ENCODE measurements around the gene PITHD1.

PITHD1 gene

GRCh38 chr1:23795676-23796465, 17.7 kb downstream of the PITHD1 start:
- Histone ChIP-seq H3K4me3 (ENCODE audit: low read length) (no peak overlapping the region), H3K4me2 (ENCODE audit: low read length) (no peak overlapping the region), H3K4me1 (ENCODE audit: control insufficient read depth, low read length) (peaks cover 23% of the 10 kb centered on the region), H3K79me2 (ENCODE audit: control insufficient read depth, low read length) (peaks cover 34% of the 10 kb centered on the region), H3K27ac (ENCODE audit: low read depth, low read length) (no peak overlapping the region), H3K9me3 (ENCODE audit: control insufficient read depth, insufficient read depth, low read length) (no peaks in the 10 kb centered on the region), H4K20me1 (ENCODE audit: control insufficient read depth, insufficient read depth, low read depth, low read length) (no peaks in the 10 kb centered on the region), H3K36me3 (ENCODE audit: control insufficient read depth, low read length) (peaks cover 36% of the 10 kb centered on the region), H3K9me2 (replicated peaks; ENCODE audit: control insufficient read depth, low read length) (no peaks in the 10 kb centered on the region), H3F3A (ENCODE audit: control insufficient read depth, insufficient read depth) (no peaks in the 10 kb centered on the region), H3K27me3 (ENCODE audit: control insufficient read depth, low read length) (no peaks in the 10 kb centered on the region)
- no peak for TF ChIP-seq EZH2phosphoT487 (IDR thresholded peaks at IDR 0.05; ENCODE audit: borderline replicate concordance, low read length)
- TF ChIP-seq CTCF (IDR thresholded peaks at IDR 0.05; ENCODE audit: low read depth, low read length, poor library complexity, severe bottlenecking) = no peak

GRCh38 chr1:23796466-23797271, 18.5 kb downstream of the PITHD1 start:
- Histone ChIP-seq H3K4me1 (ENCODE audit: control insufficient read depth, low read length) (peaks cover 29% of the 10 kb centered on the region), H3K9me2 (replicated peaks; ENCODE audit: control insufficient read depth, low read length) (no peaks in the 10 kb centered on the region), H3K79me2 (ENCODE audit: control insufficient read depth, low read length) (peaks cover 27% of the 10 kb centered on the region), H3K27ac (ENCODE audit: low read depth, low read length) (no peak overlapping the region), H4K20me1 (ENCODE audit: control insufficient read depth, insufficient read depth, low read depth, low read length) (no peaks in the 10 kb centered on the region), H3K36me3 (ENCODE audit: control insufficient read depth, low read length) (peaks cover 36% of the 10 kb centered on the region), H3K4me2 (ENCODE audit: low read length) (no peak overlapping the region), H3K4me3 (ENCODE audit: low read length) (no peak overlapping the region), H3F3A (ENCODE audit: control insufficient read depth, insufficient read depth) (no peaks in the 10 kb centered on the region), H3K27me3 (ENCODE audit: control insufficient read depth, low read length) (no peaks in the 10 kb centered on the region), H3K9me3 (ENCODE audit: control insufficient read depth, insufficient read depth, low read length) (no peaks in the 10 kb centered on the region)
- TF ChIP-seq EZH2phosphoT487 (IDR thresholded peaks at IDR 0.05; ENCODE audit: borderline replicate concordance, low read length) (no peak), CTCF (IDR thresholded peaks at IDR 0.05; ENCODE audit: low read depth, low read length, poor library complexity, severe bottlenecking) (no peak)

- Histone ChIP-seq H3K9me2 (replicated peaks; ENCODE audit: control insufficient read depth, low read length) (no peaks in the 10 kb centered on the region), H3K36me3 (ENCODE audit: control insufficient read depth, low read length) (peaks cover 36% of the 10 kb centered on the region), H3K4me2 (ENCODE audit: low read length) (no peak overlapping the region), H3K79me2 (ENCODE audit: control insufficient read depth, low read length) (peaks cover 16% of the 10 kb centered on the region), H3K4me3 (ENCODE audit: low read length) (no peak overlapping the region), H4K20me1 (ENCODE audit: control insufficient read depth, insufficient read depth, low read depth, low read length) (no peaks in the 10 kb centered on the region), H3K27me3 (ENCODE audit: control insufficient read depth, low read length) (no peaks in the 10 kb centered on the region), H3K27ac (ENCODE audit: low read depth, low read length) (no peak overlapping the region), H3K4me1 (ENCODE audit: control insufficient read depth, low read length) (peaks cover 23% of the 10 kb centered on the region), H3F3A (ENCODE audit: control insufficient read depth, insufficient read depth) (no peaks in the 10 kb centered on the region), H3K9me3 (ENCODE audit: control insufficient read depth, insufficient read depth, low read length) (no peaks in the 10 kb centered on the region)
- TF ChIP-seq CTCF (IDR thresholded peaks at IDR 0.05; ENCODE audit: low read depth, low read length, poor library complexity, severe bottlenecking) (no peak), EZH2phosphoT487 (IDR thresholded peaks at IDR 0.05; ENCODE audit: borderline replicate concordance, low read length) (no peak)
Observed at GRCh38 chr1:23797478-23798448, 19.5 kb downstream of the PITHD1 start.
